WERI-Rb-1 (cell line): Measurements from ENCODE around the gene ZNF609.
"Not testable (repeated sequence)": the region's sequence is repeated elsewhere in the genome, so short reads cannot be mapped to it uniquely, and the experiment has no call there.

Experiments
- DNase-seq: peaks from one replicate; pipeline ENCODE4 v3.0.0-alpha.2; 2020
- H3K27ac ChIP-seq: fragments of 250-450 bp; sonication (Bioruptor Pico); 2 replicates; pipeline ENCODE4 v1.5.1; 2020; ENCODE audit warnings: mild to moderate bottlenecking, moderate library complexity
- H3K27me3 ChIP-seq: fragments of 250-450 bp; sonication (Bioruptor Pico); 2 replicates; pipeline ENCODE4 v1.5.1; 2021; ENCODE audit warnings: mild to moderate bottlenecking, low read depth, moderate library complexity; ENCODE audit not compliant: insufficient read depth, severe bottlenecking
- H3K36me3 ChIP-seq: fragments of 250-450 bp; sonication (Bioruptor Pico); 2 replicates; pipeline ENCODE4 v1.5.1; 2020; ENCODE audit warnings: mild to moderate bottlenecking, moderate library complexity
- H3K4me3 ChIP-seq: 2 replicates; pipeline ENCODE4 v1.5.1; 2011; ENCODE audit warnings: low read depth, mild to moderate bottlenecking, control low read depth, low read length
- H3K9me3 ChIP-seq: fragments of 250-450 bp; sonication (Bioruptor Pico); 2 replicates; pipeline ENCODE4 v1.5.1; 2021; ENCODE audit warnings: mild to moderate bottlenecking, moderate library complexity; ENCODE audit not compliant: severe bottlenecking
- CTCF ChIP-seq: IDR thresholded peaks from 2 replicates; pipeline ENCODE4 v1.5.1; 2011; ENCODE audit warnings: low read depth, mild to moderate bottlenecking, control low read depth, inconsistent platforms, low read length

The ZNF609 gene

GRCh38 chr15:64583519-64583918, 123.1 kb downstream of the ZNF609 start:
- H3K9me3 ChIP-seq = peaks cover 6% of the 10 kb centered on the region
- no peak for TF ChIP-seq CTCF
- DNase-seq = no peak
- H3K36me3 ChIP-seq = no peaks in the 10 kb centered on the region; the same call in none of the 2 replicates
- H3K27ac ChIP-seq = no peak overlapping the region
- no peak overlapping the region for H3K4me3 ChIP-seq
- H3K27me3 ChIP-seq = no peaks in the 10 kb centered on the region

GRCh38 chr15:64583983-64584382, 123.6 kb downstream of the ZNF609 start:
- DNase-seq = no peak
- no peaks in the 10 kb centered on the region; the same call in none of the 2 replicates for H3K36me3 ChIP-seq
- H3K9me3 ChIP-seq = peaks cover 6% of the 10 kb centered on the region
- no peak for TF ChIP-seq CTCF
- no peaks in the 10 kb centered on the region for H3K27me3 ChIP-seq
- no peak overlapping the region for H3K27ac ChIP-seq
- H3K4me3 ChIP-seq = no peak overlapping the region

DNA sequence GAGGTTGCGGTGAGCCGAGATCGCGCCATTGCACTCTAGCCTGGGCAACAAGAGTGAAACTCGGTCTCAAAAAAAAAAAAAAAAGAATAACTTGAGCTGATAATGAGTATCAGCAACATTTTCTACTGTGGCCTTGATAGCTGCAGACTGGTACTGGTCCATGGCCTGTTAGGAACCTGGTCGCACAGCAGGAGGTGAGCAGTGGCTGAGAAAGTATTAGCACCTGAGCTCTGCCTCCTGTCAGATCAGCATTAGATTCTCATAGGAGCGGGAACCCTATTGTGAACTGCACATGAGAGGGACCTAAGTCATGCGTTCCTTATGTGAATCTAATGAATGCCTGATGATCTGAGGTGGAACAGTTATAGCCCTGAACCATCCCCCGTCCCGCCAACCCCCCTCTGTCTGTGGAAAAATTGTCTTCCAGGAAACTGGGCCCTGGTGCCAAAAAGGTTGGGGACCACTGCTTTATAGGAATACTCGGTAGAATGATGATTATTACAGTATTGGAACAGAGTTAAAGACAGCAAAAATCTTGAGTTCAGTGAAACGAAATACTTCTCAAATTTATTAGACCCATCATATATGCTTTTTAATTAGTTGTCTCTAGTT, 126.0 kb downstream of the ZNF609 start:
- no peak overlapping the region for H3K27ac ChIP-seq
- H3K27me3 ChIP-seq = no peaks in the 10 kb centered on the region
- no peak for DNase-seq
- no peak overlapping the region for H3K4me3 ChIP-seq
- H3K9me3 ChIP-seq = peaks cover 1% of the 10 kb centered on the region
- TF ChIP-seq CTCF = no peak
- H3K36me3 ChIP-seq = no peaks in the 10 kb centered on the region; the same call in 1 of the 2 replicates

DNA sequence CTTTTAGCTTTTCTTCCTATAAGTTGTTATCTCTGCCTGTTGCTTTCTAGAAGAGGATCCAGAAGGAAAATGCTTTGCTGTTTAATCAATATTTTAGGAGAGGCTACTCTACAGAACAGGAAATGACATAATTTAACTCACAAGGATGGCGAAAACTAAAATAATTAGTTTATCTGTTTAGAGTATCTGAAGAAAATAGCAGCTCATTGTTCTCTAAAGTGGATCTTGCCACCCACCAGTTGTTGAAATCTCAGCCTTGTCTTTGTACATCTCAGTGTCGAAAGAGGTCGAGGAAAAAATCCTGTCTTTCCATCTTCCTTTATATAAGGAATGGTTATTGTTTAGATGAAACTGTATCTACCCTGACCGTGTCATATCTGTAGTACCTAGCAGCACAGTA, 126.6 kb downstream of the ZNF609 start:
- Histone ChIP-seq H3K27me3 (no peaks in the 10 kb centered on the region), H3K27ac (no peak overlapping the region), H3K9me3 (no peaks in the 10 kb centered on the region), H3K4me3 (no peak overlapping the region), H3K36me3 (no peaks in the 10 kb centered on the region; the same call in 1 of the 2 replicates)
- TF ChIP-seq CTCF = no peak
- no peak for DNase-seq

DNA sequence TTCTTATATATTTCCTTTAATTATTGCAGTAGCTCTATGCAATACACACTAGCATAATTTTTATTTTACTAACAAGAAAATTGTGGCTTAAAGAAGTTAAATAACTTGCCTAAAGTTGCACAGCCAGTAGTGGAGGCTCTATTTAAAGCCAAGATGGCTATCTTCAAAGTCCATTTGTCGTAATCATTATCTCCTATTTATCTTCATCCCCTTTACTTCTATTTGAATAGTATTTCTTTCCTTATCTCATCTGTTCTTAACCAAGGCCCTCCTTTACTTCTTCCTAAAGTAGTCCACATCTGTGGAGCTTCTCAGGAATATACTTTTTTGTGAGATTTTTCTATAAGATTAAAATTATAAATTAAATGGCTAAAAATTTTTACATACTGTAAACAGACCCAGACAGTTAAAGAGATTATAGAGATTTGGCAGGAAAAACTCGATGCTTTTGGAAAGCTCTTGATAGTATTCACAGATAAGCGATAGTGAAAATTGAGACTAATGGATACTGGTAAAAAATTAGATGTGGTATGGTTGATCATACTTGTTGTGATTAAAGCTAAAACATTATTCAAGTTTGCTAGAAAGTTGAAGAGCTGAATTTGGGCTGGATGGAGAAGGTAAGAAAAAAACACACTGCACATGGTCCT, 129.2 kb downstream of the ZNF609 start:
- Histone ChIP-seq H3K36me3 (no peaks in the 10 kb centered on the region; the same call in 1 of the 2 replicates), H3K9me3 (no peaks in the 10 kb centered on the region), H3K27me3 (no peaks in the 10 kb centered on the region), H3K4me3 (no peak overlapping the region), H3K27ac (no peak overlapping the region)
- TF ChIP-seq CTCF = no peak
- no peak for DNase-seq

- H3K27ac ChIP-seq, H3K27me3 ChIP-seq, H3K4me3 ChIP-seq, H3K36me3 ChIP-seq, H3K9me3 ChIP-seq, DNase-seq: not testable (repeated sequence)
Measured at GRCh38 chr15:64592845-64593244, 132.5 kb downstream of the ZNF609 start.
